Upper lobe of left lung (tissue), 6 donors: Measurements from ENCODE around the gene TNKS1BP1. TPM values are rescaled to one million over a fixed set of nuclear protein-coding genes. Genes with fewer than 3 reads are reported as not detected.

Source experiments
- ATAC-seq, 2 donors: fragments of 200-7000 bp; cut with Tn5 transposase; one replicate each; pipeline ENCODE4 v1.9.1; 2022; ENCODE audit warnings: mild to moderate bottlenecking in 2 of 2, moderate library complexity in 2 of 2; ENCODE audit not compliant: low FRiP score in 2 of 2
- DNase-seq, 2 donors: peaks; one replicate each; pipeline ENCODE4 v3.0.0-alpha.2; 2019 to 2020
- H3K27ac ChIP-seq, 4 donors: fragments of 200-600 bp; sonication (generic); one replicate each; pipeline ENCODE4 v1.5.1; 2016 to 2019
- H3K27me3 ChIP-seq, 4 donors: fragments of 200-600 bp; sonication (generic); one replicate each; pipeline ENCODE4 v1.5.1; 2017 to 2019
- H3K36me3 ChIP-seq, 4 donors: fragments of 200-600 bp; sonication (generic); one replicate each; pipeline ENCODE4 v1.5.1; 2016 to 2019
- H3K4me1 ChIP-seq, 4 donors: fragments of 200-600 bp; sonication (generic); one replicate each; pipeline ENCODE4 v1.5.1; 2018 to 2019
- H3K4me3 ChIP-seq, 4 donors: fragments of 200-600 bp; sonication (generic); one replicate each; pipeline ENCODE4 v1.5.1; 2017 to 2019; ENCODE audit warnings: mild to moderate bottlenecking in 2 of 4, moderate library complexity in 1 of 4
- H3K9me3 ChIP-seq, 4 donors: fragments of 200-600 bp; sonication (generic); one replicate each; pipeline ENCODE4 v1.5.1; 2018 to 2019
- CTCF ChIP-seq, 6 experiments: fragments of 450-650 bp in 4 of 6; fragments of 200-600 bp in 2 of 6; sonication (generic) in 2 of 6; IDR thresholded peaks; one replicate each; pipeline ENCODE4 v1.5.1; 2016 to 2019; ENCODE audit warnings: antibody characterized with exemption in 6 of 6
- EP300 ChIP-seq, 4 donors: sonication (generic); formaldehyde crosslinking; IDR thresholded peaks; one replicate each; pipeline ENCODE4 v1.5.1; 2017; ENCODE audit warnings: antibody characterized with exemption in 4 of 4, control low read depth in 2 of 4
- POLR2A ChIP-seq, 4 donors: fragments of 450-650 bp; IDR thresholded peaks; one replicate each; pipeline ENCODE4 v1.5.1; 2016 to 2017; ENCODE audit warnings: antibody characterized with exemption in 4 of 4, mild to moderate bottlenecking in 2 of 4
- POLR2AphosphoS5 ChIP-seq, 2 donors: sonication (generic); formaldehyde crosslinking; IDR thresholded peaks; one replicate each; pipeline ENCODE4 v1.5.1; 2017; ENCODE audit warnings: antibody characterized with exemption in 2 of 2
- WGBS, 2 donors: methylation state at CpG; one replicate each; pipeline ENCODE4 v1.1.5; 2017 to 2018; 5-methylcytosine and 5-hydroxymethylcytosine counted together
- total RNA-seq, 6 donors: library from RNA; depleted of rRNA in 4 of 6; stranded (reverse); fragments of >200 nt in 4 of 6; gene quantifications; one replicate each; pipeline versions ENCODE4 v1.1.0 to v1.2.1, GENCODE V29; 2016 to 2021
- donor health status: DM: no; HTN: no; CAD: no; lungs with moderate emphysema.
- donor health status: DM: no; HTN: yes; CAD: no; lungs with severe emphysema.

Gene TNKS1BP1
- total RNA-seq, 6 donors from 2014 or later = 120 to 322 (median 184) TPM

GRCh38 chr11:57313788-57314135 is 11.0 kb downstream of the TNKS1BP1 start:
- Histone ChIP-seq H3K9me3 (no peaks in the 10 kb centered on the region), H3K4me3 (no peak overlapping the region), H3K4me1 (peaks cover 64 to 83% (median 79%) of the 10 kb centered on the region in 4 donors), H3K27ac (peak overlapping the region in 2 of 4 donors; percentile 22 to 91), H3K36me3 (peaks cover 22 to 78% (median 64%) of the 10 kb centered on the region in 4 donors), H3K27me3 (no peaks in the 10 kb centered on the region)
- no peak for TF ChIP-seq CTCF (IDR thresholded peaks at IDR 0.05)
- TF ChIP-seq POLR2A (IDR thresholded peaks at IDR 0.05) = no peak
- TF ChIP-seq POLR2AphosphoS5 (IDR thresholded peaks at IDR 0.05) = no peak
- no peak for TF ChIP-seq EP300 (IDR thresholded peaks at IDR 0.05)
- DNase-seq (no peak), ATAC-seq (no peak)
- 59 to 86% methylated on average over 4 to 8 of the region's 8 CpGs for WGBS, 2 donors

GRCh38 chr11:57313071-57313787 is 11.5 kb downstream of the TNKS1BP1 start:
- peaks cover 22 to 74% (median 63%) of the 10 kb centered on the region in 4 donors for H3K36me3 ChIP-seq

GRCh38 chr11:57312511-57313021 is 12.2 kb downstream of the TNKS1BP1 start:
- peak overlapping the region; percentile 81 to 94 (median 90) for H3K27ac ChIP-seq
- H3K4me1 ChIP-seq = peaks cover 62 to 81% (median 79%) of the 10 kb centered on the region in 4 donors
- no peaks in the 10 kb centered on the region for H3K9me3 ChIP-seq
- ATAC-seq (no peak), DNase-seq (peak in 1 of 2 donors; percentile 74)
- 89 to 100% methylated on average over 2 to 10 of the region's 10 CpGs for WGBS, 2 donors
- H3K4me3 ChIP-seq = no peak overlapping the region
- peaks cover 22 to 74% (median 58%) of the 10 kb centered on the region in 4 donors for H3K36me3 ChIP-seq
- H3K27me3 ChIP-seq = no peaks in the 10 kb centered on the region
- TF ChIP-seq CTCF (IDR thresholded peaks at IDR 0.05) (no peak), POLR2AphosphoS5 (IDR thresholded peaks at IDR 0.05) (no peak)

More at GRCh38 chr11:57313071-57313787, 11.5 kb downstream of the TNKS1BP1 start:
- Histone ChIP-seq H3K27me3 (no peaks in the 10 kb centered on the region), H3K27ac (peak overlapping the region; percentile 81 to 94 (median 90)), H3K4me3 (no peak overlapping the region), H3K9me3 (no peaks in the 10 kb centered on the region), H3K4me1 (peaks cover 62 to 83% (median 79%) of the 10 kb centered on the region in 4 donors)
- ATAC-seq = no peak
- peak in 1 of 2 donors; percentile 75 for DNase-seq
- 75 to 76% methylated on average over 12 to 21 of the region's 26 CpGs for WGBS, 2 donors
- TF ChIP-seq POLR2AphosphoS5 (IDR thresholded peaks at IDR 0.05) (no peak), POLR2A (IDR thresholded peaks at IDR 0.05) (no peak), CTCF (IDR thresholded peaks at IDR 0.05) (no peak), EP300 (IDR thresholded peaks at IDR 0.05) (no peak)

GRCh38 chr11:57311109-57311936 is 13.4 kb downstream of the TNKS1BP1 start:
- DNase-seq (peak; percentile 94 to 97), ATAC-seq (peak; percentile 96)
- WGBS, 2 donors = 0 to 4% methylated on average over 10 to 24 of the region's 31 CpGs
- H3K36me3 ChIP-seq = peaks cover 15 to 65% (median 47%) of the 10 kb centered on the region in 4 donors
- H3K27ac ChIP-seq = peak overlapping the region; percentile 81 to 94 (median 90)
- TF ChIP-seq EP300 (IDR thresholded peaks at IDR 0.05) (peak in 1 of 4 donors; percentile 40), POLR2AphosphoS5 (IDR thresholded peaks at IDR 0.05) (peak; percentile 46 to 91), CTCF (IDR thresholded peaks at IDR 0.05) (peak in 1 of 6 experiments; percentile 13), POLR2A (IDR thresholded peaks at IDR 0.05) (peak in 3 of 4 donors; percentile 48 to 87 (median 61))
- H3K4me1 ChIP-seq = peaks cover 61 to 81% (median 80%) of the 10 kb centered on the region in 4 donors
- no peaks in the 10 kb centered on the region for H3K9me3 ChIP-seq
- H3K4me3 ChIP-seq = peak overlapping the region; percentile 23 to 62 (median 54)
- H3K27me3 ChIP-seq = no peaks in the 10 kb centered on the region
